Measurements from ENCODE around the gene MRPL18.

The MRPL18 gene

GRCh38 chr6:159844737-159845645 is 54.7 kb downstream of the MRPL18 start:
- DNase-seq: no peak

Measured in NCI-H1417 treated with DMSO at 0.1 percent for 48 hours (cell line).